HG03565 (cell line): Measurements from ENCODE around the gene SFT2D1.
A peak's percentile ranks its signal among the peaks of the same experiment; 100 is the strongest.

Experiments used
- ATAC-seq: cut with Tn5 transposase; IDR thresholded peaks from one replicate; pipeline ENCODE4 v1.9.1; 2021; ENCODE audit warnings: mild to moderate bottlenecking, moderate library complexity; ENCODE audit not compliant: unreplicated experiment

Gene SFT2D1

DNA sequence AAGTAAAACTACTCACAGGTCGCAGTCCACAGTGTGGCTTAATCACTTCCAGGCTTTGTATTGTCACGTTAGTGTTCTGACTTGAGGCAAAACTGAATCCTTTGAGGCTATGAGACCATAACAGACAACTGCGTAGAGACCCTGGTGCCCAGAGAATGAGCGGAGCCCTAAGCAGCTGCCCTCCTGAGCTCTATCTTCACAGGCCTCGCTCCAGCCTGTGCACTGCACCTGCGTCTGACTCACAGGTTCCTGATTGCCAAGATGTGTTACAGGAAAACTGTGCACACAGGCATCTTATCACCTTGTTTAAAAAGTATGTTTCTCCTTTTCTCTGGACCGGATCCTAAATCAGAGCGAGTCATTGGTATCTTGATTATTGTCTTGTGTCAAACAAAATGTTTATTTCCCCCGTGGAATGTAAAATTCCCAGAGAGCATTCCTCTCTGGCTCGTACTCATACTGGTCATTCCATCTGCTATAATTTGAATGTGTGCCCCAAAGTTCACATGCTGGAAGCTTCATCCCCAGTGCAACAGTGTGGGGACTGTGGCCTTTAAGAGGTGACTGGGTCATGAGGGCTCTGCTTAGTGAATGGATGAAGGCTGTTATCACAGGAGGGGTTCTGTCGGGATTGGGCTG, 59.8 kb downstream of the SFT2D1 start:
- no peak for ATAC-seq

DNA sequence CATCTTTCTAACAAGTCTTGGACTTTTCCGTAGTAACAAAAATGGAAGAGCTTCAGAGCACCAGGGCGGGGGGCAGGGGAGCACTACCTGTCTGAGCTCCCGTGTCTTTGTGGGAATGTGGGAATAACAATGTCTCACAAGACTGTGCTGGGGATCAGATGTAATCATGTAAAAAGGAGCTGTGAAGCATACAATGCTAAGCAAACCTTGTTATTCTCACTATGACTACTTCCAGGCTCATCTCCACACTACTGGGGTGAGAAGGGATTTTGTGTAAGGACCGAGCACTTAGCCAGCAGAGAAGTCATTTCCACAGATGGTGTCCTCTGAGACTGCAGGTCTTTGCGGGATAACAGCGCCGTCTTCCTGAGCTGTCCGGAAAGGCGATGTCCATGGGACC, 61.2 kb downstream of the SFT2D1 start:
- peak; percentile 63 for ATAC-seq

DNA sequence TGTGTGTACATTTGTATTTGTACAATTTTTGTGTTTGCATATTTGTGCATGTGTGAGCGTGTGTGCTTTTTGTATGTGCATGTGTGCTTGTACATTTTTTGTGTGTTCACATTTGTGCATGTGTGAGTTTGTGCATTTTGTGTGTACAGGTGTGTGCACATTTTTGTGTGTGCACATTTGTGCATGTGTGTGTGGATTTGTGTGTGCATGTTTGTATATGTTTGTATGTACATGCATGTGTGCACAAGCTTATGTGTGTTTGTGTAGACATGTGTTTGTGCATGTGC, 63.0 kb downstream of the SFT2D1 start:
- no peak for ATAC-seq

DNA sequence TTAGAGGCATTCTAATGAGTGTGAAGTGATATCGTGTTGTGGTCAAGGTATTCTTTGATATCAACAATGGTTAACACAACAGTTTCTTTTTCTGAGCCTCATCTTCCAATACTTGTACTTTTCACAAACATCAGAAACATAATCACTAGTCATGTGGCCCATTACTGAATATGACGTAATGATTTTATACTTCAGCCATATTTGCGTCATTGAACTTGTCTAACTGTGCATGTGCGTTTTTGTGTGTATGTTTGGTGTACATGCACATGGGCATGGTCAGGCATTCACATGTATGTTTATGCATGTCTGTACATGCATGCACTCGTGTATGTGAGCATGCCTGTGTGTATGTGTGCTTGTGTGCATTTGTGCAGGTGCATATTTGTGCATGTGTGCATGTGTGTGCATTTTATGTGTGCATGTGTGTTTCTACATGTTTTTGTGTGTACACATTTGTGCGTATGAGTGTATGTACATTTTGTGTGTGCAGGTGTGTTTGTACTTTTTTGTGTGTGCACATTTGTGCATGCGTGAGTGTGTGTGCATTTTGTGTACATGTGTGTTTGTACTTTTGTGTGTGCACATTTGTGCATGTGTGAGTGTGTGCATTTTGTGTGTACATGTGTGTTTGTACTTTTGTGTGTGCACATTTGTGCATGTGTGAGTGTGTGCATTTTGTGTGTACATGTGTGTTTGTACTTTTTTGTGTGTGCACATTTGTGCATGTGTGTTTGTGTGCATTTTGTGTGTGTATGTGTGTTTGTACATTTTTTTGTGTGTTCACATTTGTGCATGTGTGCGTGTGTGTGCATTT, 63.6 kb downstream of the SFT2D1 start:
- ATAC-seq: no peak

GRCh38 chr6:166277892-166278578, 64.3 kb downstream of the SFT2D1 start:
- no peak for ATAC-seq

- no peak for ATAC-seq
Observed at GRCh38 chr6:166277018-166277417, 65.3 kb downstream of the SFT2D1 start.

DNA sequence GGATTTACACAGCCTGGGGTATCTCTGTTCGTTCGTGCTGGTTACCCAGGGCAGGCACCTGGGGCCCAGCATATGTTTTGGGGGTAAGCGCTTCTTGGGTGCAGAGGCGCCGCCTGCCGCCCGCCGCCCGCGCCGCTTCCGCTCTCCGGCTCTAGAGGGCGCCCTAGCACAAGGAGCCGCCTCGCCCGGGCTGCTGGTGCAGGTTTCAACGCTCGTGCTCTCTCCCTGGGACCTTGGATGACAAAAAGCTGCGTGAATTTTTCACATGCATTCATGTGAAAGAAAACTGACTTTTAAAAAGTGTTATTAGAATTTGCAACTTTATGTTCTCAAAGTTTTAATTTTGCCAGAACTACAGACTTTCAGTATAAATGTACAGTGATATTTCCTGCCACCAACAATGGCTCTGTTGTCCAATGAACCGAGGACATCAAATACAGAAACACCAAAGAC, 66.6 kb downstream of the SFT2D1 start:
- ATAC-seq: peak; percentile 70

- no peak for ATAC-seq
Observed at GRCh38 chr6:166274739-166275370, 67.5 kb downstream of the SFT2D1 start.

- no peak for ATAC-seq
Observed at GRCh38 chr6:166274163-166274562, 68.2 kb downstream of the SFT2D1 start.

DNA sequence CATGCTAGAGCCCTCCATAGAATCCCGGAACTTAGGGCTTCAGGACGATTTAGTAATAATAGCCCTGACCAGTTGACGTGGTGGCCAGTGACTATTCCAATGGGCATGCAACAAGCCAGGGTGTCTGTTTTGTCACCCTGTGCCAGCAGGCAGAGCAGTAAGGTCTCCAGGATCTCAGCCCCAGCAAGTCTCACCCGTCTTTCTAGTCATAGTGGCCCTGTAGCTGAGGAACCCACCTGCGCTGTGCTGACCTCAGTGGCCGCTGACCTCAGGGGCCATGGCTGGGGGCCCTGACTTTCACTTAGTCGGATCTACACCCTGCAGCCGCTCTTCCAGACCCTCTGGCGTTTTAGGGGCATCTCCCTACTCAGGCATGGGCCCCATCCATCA, 71.0 kb downstream of the SFT2D1 start:
- no peak for ATAC-seq

DNA sequence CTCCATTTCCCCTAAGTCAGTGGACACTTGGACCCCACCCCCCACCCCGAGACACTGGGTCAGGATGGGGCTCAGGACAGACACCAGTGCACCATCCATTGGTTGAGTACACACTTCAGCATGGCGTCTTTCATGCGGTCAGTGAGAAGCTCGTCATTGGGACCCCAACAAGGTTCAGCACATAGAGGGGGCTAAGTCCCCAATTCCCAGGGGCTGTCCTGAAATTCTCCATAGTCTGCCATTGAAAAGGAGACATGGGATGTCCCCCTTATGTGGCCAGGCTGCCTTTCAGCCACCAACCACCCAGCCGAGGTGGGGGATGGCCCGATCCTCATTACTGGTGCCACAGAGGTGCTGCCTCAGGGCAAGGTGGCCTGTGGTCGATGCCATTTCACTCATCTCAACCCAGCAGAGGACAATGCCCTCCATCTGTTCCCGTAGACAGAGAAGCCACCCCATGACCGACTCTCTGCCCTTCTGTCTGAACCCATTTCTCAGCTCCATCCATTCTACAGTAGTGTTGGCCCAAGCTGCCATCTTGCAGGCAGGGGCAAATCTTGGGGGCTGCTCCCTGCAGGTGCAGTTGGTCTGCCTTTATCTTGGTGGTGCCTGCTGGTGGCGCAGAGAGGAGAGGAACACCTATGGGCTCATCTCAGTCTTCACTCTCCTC, 71.5 kb downstream of the SFT2D1 start:
- ATAC-seq: no peak
